Esophagus muscularis mucosa (tissue), 4 donors: Measurements from ENCODE around the gene STKLD1.

Experiments used
- EP300 ChIP-seq: sonication (generic); formaldehyde crosslinking; IDR thresholded peaks from one replicate; pipeline ENCODE4 v1.6.1; 2017; ENCODE audit warnings: antibody characterized with exemption
- POLR2A ChIP-seq: fragments of 450-650 bp; IDR thresholded peaks from one replicate; pipeline ENCODE4 v1.6.1; 2017; ENCODE audit warnings: antibody characterized with exemption, moderate library complexity, mild to moderate bottlenecking, low read depth
- POLR2AphosphoS5 ChIP-seq, 2 donors: sonication (generic); formaldehyde crosslinking; IDR thresholded peaks; one replicate each; pipeline ENCODE4 v1.6.1; 2017; ENCODE audit warnings: antibody characterized with exemption in 2 of 2
- TF ChIP-seq, protein P1 (sequence below), 3 experiments: fragments of 200-600 bp in 2 of 3; fragments of 450-650 bp in 1 of 3; sonication (generic) in 2 of 3; IDR thresholded peaks; one replicate each; pipeline ENCODE4 v1.5.1; 2017 to 2019; ENCODE audit warnings: antibody characterized with exemption in 3 of 3, mild to moderate bottlenecking in 2 of 3, moderate library complexity in 1 of 3

DNA sequence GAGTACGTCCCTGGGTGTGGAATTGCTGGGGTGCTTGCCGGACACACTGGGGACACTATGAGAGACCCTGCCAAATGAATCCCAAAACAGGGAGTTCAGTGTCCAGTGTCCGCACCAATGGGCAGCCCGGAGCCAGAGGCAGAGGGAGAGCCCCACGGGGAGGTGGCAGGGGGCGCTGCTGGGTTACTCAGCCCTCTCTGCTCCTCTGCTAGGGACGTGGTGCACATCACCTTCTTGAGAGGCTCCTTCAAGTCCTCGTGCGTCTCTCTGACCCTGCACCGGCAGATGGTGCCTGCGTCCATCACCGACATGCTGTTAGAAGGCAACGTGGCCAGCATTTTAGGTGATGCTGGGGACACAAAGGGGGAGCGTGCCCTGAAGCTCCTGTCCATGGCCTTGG is 20.8 kb downstream of the STKLD1 start:
- TF ChIP-seq, protein P1, sequence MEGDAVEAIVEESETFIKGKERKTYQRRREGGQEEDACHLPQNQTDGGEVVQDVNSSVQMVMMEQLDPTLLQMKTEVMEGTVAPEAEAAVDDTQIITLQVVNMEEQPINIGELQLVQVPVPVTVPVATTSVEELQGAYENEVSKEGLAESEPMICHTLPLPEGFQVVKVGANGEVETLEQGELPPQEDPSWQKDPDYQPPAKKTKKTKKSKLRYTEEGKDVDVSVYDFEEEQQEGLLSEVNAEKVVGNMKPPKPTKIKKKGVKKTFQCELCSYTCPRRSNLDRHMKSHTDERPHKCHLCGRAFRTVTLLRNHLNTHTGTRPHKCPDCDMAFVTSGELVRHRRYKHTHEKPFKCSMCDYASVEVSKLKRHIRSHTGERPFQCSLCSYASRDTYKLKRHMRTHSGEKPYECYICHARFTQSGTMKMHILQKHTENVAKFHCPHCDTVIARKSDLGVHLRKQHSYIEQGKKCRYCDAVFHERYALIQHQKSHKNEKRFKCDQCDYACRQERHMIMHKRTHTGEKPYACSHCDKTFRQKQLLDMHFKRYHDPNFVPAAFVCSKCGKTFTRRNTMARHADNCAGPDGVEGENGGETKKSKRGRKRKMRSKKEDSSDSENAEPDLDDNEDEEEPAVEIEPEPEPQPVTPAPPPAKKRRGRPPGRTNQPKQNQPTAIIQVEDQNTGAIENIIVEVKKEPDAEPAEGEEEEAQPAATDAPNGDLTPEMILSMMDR (IDR thresholded peaks at IDR 0.05), result no peak
- TF ChIP-seq POLR2A (no peak), EP300 (no peak), POLR2AphosphoS5 (IDR thresholded peaks at IDR 0.05) (no peak)
